NCI-H524 treated with DMSO at 0.1 percent for 48 hours (cell line): Measurements from ENCODE around the gene HSPB1.
A peak's percentile ranks its signal among the peaks of the same experiment; 100 is the strongest.
"Not testable (repeated sequence)": the region's sequence is repeated elsewhere in the genome, so short reads cannot be mapped to it uniquely, and the experiment has no call there.

Source experiments
- DNase-seq: peaks from one replicate; lab custom pipeline; 2025; lab: John Stamatoyannopoulos, UW

Gene HSPB1

DNA sequence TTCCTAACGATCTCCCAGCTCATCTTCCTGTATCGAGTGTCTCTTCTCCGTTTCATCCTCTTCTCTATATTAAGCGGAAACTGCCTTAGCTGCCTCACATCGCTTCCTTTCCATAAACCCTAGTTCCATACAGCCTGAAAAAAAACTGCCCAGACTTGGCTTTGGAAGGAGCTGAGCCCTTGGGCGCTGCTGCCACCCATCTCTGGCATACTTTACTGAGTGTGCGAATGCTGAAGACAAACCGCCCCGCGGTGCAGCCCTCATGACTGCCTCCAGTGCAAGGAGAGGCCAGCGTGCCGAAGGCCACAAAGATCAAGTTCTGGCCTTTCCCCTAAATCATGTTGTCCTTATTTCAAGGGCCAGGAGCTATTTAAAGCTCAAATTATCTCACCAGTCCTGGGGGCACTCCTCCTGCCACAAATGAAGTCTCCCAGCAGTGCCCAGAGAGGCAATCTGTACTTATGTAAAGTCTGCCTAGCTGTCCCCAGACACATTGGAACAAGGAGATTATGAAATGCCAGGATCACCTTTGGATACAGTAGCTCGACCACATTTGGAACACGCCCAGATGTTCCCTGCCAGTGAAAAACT lies 31.1 kb downstream of the HSPB1 start:
- DNase-seq = no peak

DNA sequence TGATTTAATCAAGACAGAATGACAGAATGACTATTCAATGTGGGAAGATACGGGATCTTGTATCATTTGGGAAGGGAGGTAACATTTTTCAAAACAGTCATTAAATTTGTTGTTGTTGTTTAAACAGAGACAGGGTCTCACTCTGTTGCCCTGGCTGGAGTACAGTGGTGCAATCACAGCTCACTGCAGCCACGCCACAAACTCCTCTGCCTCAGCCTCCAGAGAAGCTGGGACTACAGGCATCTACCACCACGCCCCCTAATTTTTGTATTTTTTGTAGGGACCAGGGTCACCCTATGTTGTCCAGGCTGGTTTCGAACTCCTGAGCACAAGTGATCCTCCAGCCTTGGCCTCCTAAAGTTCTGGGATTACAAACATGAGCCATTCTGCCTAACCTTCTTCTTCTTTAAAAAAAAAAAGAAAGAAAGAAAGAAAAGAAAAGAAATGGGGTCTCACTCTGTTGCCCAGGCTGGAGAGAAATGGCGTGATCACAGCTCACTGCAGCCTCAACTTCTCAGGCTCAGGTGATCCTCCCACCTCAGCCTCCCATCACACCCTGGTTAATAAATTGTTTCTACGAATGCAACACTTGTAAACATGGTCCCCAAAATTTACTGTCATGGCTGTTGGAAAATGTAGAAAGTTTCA lies 32.0 kb downstream of the HSPB1 start:
- DNase-seq = no peak

DNA sequence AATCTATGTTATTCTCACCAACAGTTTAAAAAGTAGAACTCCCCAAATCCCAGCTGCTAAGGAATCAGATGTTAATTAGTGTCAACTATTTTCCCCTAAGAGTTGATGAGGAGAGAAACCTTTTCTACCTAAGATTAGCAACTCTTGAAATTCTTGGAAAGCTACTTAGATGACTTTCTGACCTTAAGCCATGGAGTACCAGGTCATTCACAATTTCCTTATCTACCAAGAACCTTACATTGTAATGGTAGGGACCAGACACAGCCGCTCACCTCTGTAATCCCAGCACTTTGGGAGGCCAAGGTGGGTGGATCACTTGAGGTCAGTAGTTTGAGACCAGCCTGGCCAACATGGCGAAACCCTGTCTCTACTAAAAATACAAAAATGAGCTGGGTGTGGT lies 32.9 kb downstream of the HSPB1 start:
- not testable (repeated sequence) for DNase-seq

DNA sequence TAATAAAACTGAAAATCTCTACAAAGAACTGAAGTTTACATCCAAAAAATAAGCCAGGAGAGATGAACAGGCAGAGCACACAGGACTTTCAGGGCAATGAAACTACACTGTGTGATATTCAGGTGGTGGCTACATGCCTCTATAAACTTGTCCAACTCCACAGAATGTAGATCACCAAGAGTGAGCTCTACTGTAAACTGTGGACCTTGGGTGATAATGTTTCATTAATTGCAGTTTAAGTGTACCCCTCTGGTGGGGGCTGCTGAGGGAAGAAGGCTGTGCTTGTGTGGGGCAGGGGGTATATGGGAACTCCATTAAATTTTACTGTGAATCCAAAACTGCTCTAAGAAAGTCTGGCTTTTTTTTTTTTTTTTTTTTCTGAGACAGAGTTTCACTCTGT lies 33.6 kb downstream of the HSPB1 start:
- DNase-seq = no peak

DNA sequence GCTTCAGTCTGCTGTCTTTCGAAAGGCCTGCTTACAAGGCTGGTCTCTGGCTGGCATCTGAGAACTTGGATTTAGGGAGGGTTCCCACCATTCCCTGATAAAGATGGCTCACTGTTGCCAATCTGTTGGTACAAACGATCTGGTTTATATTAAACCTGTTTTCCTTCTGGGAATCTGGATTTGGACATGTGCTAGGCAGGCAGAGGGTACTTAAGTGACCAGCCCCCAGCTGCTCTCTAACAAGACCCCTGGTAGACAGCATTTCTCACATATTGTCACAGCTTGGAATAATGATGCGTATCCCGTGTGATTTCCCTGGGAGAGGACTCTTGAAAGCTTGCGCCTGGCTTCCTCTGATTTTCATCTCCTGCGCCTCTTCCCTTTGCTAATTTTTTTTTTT lies 34.7 kb downstream of the HSPB1 start:
- peak; percentile 60 for DNase-seq

DNA sequence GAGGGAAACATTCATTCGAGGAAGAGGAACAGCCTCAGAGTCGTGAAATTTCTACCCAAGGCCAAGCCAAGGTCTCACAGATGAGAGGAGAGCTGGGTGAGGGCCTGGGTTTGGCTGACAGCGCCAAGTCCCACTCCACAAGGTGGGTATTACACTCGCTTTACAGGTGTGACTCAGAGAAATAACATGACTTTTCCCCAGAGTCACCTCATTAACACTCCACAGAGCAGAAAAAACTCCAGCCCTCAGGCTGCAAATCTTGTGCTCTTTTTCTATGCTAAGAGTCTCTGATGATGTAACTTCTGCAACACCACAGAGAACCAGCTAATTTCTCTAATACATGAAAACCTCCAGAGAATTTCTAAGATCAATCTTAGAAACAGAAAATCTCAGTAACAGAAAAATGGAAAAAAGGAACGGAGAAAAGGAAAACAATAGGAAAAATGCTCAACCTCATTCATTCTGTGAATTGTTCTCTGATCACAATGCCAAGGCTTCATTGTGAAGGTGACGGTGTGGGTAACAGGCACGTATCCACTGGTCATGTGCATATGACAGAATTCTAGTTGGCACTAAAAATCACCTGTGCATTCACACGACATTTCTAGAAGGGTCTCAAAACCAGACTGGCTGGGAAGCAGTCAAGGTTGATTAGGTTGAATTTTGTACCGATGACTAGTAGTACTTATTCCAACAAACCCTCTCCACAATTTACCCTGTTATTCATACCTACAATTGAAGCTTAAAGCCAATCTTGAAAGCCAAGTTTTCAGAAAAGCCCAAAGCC lies 36.0 kb downstream of the HSPB1 start:
- no peak for DNase-seq

DNA sequence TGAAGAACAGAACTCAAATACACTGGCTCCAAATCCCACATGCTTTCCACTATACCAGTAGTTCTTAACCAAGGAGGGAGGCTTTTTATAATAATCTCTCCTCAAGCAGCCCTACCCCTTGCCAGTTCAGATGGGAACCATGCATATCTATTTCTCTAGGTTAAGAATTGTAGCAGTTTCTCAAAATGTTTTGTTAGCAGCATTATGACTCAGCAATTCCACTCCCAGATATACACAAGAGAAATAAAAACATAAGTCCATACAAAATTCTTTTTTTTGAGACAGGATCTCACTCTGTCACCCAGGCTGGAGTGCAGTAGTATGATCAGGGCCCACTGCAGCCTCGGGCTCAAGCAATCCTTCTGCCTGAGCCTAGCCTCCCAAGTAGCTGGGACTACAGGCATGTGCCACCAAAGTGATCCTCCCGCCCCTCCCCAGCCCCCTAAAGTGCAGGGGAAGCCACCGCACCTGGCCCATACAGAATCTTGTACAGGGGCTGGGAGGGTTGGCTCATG lies 38.2 kb downstream of the HSPB1 start:
- no peak for DNase-seq

DNA sequence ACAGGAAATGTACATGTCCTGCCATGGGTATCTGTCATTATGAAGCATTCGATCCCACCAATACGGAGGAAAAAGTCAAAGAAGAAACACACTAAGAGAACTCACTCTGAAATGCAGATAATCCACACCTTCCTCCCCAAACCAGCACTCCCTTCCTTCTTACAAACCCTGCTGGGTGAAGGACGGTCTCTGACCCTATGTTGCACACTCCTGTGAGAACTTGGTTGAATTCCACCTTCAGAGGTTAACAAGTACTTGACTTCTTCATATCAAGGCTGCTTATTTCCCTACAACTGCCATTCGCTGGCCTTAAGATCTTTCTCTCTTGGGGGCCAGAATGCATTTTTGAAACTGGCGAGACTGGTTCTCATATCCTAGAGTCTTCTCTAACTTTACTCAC lies 39.7 kb downstream of the HSPB1 start:
- DNase-seq = no peak

DNA sequence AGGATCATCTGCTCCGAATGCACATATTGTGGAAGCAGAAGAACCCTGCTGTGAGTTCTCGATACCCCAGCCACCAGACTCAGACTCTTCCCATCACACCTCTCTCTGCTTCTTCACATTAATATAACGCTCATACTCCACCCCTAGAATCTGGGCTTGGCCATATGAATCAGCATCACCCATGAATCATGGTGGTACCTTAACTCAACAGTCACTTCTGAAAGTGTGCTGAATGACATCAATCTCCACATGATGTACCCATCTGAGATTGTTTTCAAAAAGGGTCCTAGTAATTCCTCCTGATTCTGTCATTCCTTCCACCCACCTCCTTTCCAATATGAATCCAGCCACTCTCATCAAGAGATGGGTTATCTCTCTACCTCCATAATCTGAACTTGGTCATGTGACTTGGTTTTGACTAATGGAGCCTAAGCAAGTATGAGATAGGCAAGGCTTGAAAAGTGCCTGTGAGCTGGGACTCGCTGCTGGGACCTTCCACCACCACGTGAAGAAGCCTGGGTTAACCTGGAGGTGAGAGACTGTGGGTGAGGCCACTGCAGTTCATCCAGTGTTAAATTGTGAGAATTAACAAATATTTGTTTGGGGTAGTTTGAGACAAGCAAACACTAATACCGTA lies 40.9 kb downstream of the HSPB1 start:
- DNase-seq = no peak

DNA sequence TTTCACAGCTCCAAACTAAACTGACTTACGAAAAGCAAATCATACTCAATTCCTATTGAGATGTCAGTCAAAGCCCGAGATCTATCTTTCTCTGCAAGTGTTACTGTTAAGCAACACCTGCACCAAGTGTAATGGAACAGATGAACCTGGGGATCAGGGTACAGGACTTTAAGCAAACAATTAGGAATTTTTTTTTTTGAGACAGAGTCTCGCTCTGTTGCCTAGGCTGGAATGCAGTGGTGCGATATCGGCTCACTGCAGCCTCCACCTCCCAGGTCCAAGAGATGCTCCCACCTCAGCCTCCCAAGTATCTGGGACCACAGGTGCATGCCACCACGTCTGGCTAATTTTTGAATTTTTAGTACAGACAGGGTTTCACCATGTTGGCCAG lies 41.5 kb downstream of the HSPB1 start:
- DNase-seq = no peak

DNA sequence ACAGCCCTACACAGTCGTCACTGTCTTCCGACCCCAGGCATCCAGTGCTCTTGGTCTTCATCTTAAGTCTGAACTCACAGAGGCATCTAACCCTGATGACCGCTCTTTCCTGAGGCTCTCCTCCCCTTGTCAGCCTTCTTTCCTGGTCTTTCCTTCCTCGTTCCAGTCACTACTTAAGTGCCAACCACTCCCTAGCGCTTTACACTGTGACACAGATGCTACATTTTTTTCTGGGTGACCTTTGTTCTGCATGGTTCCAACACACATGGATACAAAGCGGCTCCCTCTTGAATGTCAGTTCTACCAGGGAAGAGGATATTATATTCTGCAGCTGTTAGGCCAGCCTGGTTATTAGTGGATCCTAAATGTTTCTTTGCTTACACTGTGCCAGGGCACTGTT lies 43.6 kb downstream of the HSPB1 start:
- no peak for DNase-seq

DNA sequence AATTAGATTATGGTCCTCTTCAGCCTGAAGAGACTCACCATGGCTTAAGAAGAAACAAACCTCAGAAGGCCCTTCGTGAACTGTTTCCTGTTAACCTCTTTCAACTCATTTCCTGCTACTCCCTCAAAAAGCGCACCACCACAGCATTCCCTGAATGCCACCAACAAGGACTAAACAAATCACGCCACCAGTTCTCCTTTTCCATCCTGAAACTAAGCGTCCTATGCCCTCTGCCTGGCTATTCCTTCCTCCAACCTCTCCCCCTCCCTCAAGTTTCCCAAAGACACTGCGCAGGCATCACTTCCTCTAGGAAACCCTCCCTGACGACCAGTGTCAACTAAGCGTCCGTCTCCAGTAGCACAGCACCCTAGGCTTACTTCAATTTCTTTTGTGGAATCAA lies 44.3 kb downstream of the HSPB1 start:
- no peak for DNase-seq

DNA sequence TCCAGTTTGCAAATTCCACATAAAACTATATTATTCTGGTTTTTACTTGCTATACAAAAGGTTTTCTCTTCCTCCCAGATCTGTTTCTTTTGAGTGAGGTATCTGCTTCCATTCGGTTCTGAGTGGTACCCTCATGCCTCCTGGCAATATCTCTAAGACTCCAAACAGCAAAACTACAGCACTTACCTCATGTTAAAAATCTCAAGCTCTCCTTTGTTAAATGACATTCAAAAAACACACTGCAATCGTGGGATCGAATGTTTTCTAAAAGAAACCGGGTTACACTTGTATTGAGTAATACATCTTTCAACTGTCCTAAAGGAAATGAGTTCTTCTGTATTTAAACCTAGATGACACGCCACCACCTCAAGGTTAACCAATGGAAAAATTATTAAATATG lies 45.2 kb downstream of the HSPB1 start:
- no peak for DNase-seq

DNA sequence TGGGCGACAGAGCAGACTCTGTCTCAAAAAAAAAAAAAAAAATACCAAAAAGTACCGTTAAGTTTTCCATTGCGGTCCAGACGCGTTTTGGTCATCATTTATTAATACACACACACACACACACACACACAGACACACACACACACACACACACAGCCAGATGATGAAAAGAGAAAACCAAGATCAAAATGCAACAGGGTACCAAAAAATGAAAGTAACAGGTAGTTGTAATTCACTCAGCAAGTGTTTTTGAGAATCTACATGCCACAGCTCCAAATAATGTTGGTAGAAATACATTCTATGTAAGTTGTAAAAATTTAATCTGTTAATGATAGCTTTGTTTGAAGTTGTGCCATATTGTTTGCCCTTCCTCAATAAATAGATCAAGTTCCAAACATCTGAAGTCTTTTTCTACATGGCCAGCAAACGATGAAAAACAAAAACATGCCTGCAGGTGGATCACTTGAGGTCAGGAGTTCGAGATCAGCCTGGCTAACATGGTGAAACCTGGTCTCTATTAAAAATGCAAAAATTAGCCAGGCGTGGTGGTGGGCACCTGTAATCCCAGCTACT lies 46.9 kb downstream of the HSPB1 start:
- no peak for DNase-seq

DNA sequence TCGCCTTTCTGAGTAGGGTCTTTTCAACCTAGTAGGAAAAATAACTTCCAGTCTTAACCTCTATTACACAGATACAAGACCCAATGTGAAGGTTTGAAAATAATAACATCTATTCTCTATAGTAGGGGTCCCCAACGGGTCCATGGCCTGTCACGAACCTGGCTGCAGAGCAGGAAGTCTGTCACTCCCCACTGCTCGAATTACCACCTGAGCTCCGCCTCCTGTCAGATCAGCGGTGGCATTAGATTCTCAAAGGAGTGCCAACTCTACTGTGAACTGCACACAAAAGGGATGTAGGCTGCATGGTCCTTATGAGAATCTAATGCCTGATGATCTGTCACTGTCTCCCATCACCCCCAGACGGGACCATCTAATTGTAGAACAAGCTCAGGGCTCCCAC lies 48.9 kb downstream of the HSPB1 start:
- no peak for DNase-seq

DNA sequence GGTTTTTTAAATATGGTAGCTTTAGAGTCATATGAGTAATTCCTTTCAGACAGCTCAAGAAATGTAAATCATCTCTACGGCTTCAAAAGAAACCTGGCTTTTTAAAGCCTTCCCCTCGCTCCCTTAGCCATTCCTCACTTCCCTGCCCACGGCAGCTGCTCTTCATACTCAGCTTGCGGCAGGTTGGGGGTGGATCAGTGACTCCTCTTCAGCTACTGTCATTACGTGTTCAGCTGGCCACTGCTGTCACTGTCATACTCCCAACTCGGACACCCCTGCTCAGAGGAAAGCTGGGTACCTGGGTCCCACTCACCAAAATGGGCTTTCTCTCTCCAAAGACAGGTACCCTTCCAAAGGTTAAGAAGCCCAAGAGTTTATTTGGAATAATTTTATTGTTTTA lies 49.7 kb downstream of the HSPB1 start:
- DNase-seq = no peak

DNA sequence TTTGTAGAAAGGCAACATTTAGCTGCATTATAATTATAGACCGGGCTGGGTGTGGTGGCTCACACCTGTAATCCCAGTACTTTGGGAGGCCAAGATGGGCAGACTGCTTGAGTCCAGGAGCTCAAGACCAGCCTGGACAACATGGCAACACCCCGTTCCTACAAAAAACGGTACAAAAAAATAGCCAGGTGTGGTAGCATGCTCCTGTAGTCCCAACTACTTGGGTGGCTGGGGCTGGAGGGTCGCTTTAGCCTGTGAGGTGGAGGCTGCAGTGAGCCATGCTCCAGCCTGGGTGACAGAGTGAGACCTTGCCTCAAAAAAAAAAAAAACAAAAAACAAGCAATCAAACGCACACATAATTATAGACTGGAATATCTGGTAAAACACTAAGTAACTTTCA lies 51.3 kb downstream of the HSPB1 start:
- DNase-seq = no peak
